ENCODE results near the gene PVRIG. TPM values are rescaled to one million over a fixed set of nuclear protein-coding genes. Genes with fewer than 3 reads are reported as not detected.
"Not testable (repeated sequence)": the region's sequence is repeated elsewhere in the genome, so short reads cannot be mapped to it uniquely, and the experiment has no call there.

The PVRIG gene
- total RNA-seq, 4 donors from 2014 or later: 0.13 to 0.51 TPM; not detected in 2

DNA sequence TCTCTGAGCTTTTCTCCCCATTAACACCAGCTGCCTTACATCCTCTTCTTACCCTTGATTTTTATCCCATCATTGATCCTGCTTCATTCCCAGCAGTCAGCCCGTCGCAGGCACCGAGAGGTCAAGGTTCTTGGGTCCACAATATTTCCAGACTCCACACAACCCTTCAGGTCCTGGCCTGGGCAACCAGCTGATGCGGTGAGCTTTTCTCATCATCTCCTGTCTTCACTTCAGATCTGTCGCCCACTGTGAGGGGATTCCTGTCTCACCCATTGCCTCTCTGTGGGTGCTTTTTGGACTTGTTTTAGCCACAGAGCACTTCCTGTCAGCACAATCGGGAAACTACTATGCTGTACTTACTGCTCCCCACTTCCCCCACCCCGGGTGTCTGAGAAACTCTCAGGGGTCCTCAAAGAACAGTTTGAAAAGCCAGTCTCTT lies 8.4 kb upstream of the PVRIG start:
- no peak for TF ChIP-seq POLR2A (IDR thresholded peaks at IDR 0.05)
- TF ChIP-seq CTCF (IDR thresholded peaks at IDR 0.05): no peak
- H3K4me3 ChIP-seq (ENCODE audit: low read depth, poor library complexity, severe bottlenecking): no peak overlapping the region
- 87 to 91% methylated on average over 7 of the region's 7 CpGs for WGBS, 2 donors
- DNase-seq (ENCODE audit: low spot score in 2 of 2): no peak
- intact Hi-C loops (cut with DNase I; ENCODE audit: low total_unique reads): no loop called here

- no peak for TF ChIP-seq CTCF (IDR thresholded peaks at IDR 0.05)
- TF ChIP-seq POLR2A (IDR thresholded peaks at IDR 0.05): no peak
- no peak overlapping the region for H3K4me3 ChIP-seq (ENCODE audit: low read depth, poor library complexity, severe bottlenecking)
- 84 to 89% methylated on average over 5 of the region's 5 CpGs for WGBS, 2 donors
- intact Hi-C loops (cut with DNase I; ENCODE audit: low total_unique reads): no loop called here
- no peak for DNase-seq (ENCODE audit: low spot score in 2 of 2)
These were observed 7.0 kb upstream of the PVRIG start for GRCh38 chr7:100212631-100213286.

DNA sequence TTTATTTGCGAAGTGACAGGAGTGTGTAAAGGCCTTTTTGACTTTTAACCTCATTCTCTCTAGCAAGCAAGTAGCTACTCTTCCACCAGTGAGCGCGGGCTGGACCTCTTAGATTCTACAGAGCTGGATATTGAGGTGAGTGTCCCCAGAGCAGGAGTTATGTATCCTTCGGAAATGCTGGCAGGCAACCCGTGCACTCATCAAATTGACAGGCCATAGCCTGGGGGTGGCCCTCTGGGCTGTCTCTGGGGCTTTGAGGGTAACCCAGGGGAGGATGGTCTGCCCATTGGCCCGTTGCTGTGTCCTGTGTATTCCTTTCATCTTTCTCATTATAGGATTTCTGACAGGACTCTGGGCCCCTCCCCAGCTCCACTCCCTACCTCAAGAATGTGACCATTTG lies 6.1 kb upstream of the PVRIG start:
- intact Hi-C loops (cut with DNase I; ENCODE audit: low total_unique reads): no loop called here
- WGBS, 2 donors: 68 to 72% methylated on average over 6 of the region's 6 CpGs
- no peak overlapping the region for H3K4me3 ChIP-seq (ENCODE audit: low read depth, poor library complexity, severe bottlenecking)
- TF ChIP-seq POLR2A (IDR thresholded peaks at IDR 0.05): no peak
- TF ChIP-seq CTCF (IDR thresholded peaks at IDR 0.05): no peak
- no peak for DNase-seq (ENCODE audit: low spot score in 2 of 2)

DNA sequence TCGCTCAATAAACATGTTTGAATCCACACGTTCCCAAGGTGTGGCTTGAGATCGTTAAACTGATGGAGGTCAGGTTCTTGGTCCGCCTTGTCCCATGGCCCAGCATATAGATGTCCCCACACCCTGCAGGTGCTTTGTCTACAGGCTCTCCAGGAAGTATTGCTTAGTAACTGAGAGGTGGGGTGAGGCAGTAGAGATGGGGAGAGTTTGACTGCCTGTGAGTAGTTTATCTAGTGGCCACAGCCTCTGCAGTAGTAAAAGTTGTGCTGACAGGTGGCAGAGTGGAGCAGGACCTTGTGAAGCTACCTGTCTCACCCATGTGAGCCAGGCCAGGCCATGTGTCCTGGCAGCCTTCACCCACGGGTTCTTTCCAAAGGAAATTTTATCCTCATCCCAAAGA lies 5.4 kb upstream of the PVRIG start:
- DNase-seq (ENCODE audit: low spot score in 2 of 2); H3K4me3 ChIP-seq (ENCODE audit: low read depth, poor library complexity, severe bottlenecking); intact Hi-C loops (cut with DNase I; ENCODE audit: low total_unique reads): not testable (repeated sequence)
- 71 to 79% methylated on average over 5 of the region's 5 CpGs for WGBS, 2 donors

GRCh38 chr7:100215895-100216294 lies 3.9 kb upstream of the PVRIG start:
- H3K4me3 ChIP-seq (ENCODE audit: low read depth, poor library complexity, severe bottlenecking): no peak overlapping the region
- no peak for TF ChIP-seq CTCF (IDR thresholded peaks at IDR 0.05)
- no peak for TF ChIP-seq POLR2A (IDR thresholded peaks at IDR 0.05)
- intact Hi-C loops (cut with DNase I; ENCODE audit: low total_unique reads): no loop called here
- 33 to 39% methylated on average over 6 of the region's 6 CpGs for WGBS, 2 donors
- DNase-seq (ENCODE audit: low spot score in 2 of 2): no peak

- DNase-seq (ENCODE audit: low spot score in 2 of 2): peak; percentile 85 to 97
- 0% methylated on average over 1 of the region's 5 CpGs for whole genome bisulfite sequencing, 2 donors
- H3K4me3 ChIP-seq (ENCODE audit: low read depth, poor library complexity, severe bottlenecking); intact Hi-C loops (cut with DNase I; ENCODE audit: low total_unique reads): not testable (repeated sequence)
These were observed 1.8 kb upstream of the PVRIG start for GRCh38 chr7:100217934-100218333.

DNA sequence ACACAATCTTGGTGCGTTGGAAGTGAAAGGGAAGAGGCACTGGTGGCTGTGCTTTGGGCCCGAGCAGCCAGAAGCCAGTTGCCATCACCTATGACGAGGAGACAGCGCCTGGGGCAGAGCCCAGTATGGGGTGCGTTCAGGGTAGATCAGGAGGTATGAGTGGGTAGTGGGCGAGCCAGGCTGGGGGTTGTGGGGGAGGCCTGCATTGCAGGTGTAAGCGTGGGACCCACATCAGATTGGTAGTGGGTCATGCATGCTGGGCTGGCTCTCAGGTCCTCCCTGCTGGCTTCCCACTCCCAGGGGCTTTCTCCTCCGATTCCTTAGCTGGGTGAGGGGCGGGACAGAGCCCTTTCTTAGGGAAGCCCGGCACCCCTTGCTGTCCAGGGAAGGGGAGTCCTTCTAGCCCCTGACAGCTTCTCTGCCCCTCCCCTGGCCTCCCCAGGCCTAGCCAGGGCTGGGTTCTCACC lies 445 bp upstream of the PVRIG start:
- 76 to 78% methylated on average over 10 of the region's 10 CpGs for WGBS, 2 donors
- intact Hi-C loops (cut with DNase I; ENCODE audit: low total_unique reads): no loop called here
- no peak overlapping the region for H3K4me3 ChIP-seq (ENCODE audit: low read depth, poor library complexity, severe bottlenecking)
- no peak for TF ChIP-seq CTCF (IDR thresholded peaks at IDR 0.05)
- TF ChIP-seq POLR2A (IDR thresholded peaks at IDR 0.05): no peak
- DNase-seq (ENCODE audit: low spot score in 2 of 2): no peak

Measured in lower leg skin (tissue), 4 donors.